Raji (cell line): ENCODE data around the gene CHTF18.

Experiments used
- POLR2A ChIP-seq: IDR thresholded peaks from 2 replicates; pipeline ENCODE4 v1.6.1; 2011; ENCODE audit warnings: low read depth, low read length, control low read depth; ENCODE audit not compliant: insufficient read depth

CHTF18 gene

DNA sequence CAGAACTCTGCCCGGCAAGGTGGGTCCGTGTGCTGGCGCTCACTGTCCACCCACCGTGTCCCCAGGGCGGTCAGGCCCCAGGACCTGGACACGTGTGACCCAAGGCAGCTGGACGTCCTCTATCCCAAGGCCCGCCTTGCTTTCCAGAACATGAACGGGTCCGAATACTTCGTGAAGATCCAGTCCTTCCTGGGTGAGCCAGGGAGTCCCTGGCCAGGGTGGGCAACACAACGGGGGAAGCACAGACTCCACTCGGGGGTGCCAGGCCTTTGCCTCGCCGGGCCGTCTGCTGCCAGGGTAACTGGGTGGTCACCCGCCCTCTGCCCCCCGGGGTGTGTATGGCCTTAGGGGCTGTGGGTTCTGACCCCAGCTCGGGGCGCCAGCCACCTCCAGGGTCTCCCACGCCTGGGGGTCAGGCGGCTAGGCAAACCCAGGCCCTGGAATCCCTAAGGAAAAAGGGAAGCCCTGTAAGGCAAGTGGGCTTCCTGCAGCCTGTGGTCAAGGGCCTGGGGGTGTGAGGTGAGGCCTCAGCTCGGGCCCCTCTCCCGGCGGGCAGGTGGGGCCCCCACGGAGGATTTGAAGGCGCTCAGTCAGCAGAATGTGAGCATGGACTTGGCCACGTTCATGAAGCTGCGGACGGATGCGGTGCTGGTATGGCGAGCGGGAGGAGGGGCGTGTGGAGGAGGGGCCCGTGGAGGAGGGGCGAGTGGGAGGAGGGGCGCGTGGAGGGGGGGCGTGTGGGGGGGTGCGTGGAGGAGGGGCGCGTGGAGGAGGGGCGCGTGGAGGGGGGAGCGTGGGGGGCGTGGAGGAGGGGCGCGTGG lies 21.4 kb upstream of the CHTF18 start:
- no peak for TF ChIP-seq POLR2A

DNA sequence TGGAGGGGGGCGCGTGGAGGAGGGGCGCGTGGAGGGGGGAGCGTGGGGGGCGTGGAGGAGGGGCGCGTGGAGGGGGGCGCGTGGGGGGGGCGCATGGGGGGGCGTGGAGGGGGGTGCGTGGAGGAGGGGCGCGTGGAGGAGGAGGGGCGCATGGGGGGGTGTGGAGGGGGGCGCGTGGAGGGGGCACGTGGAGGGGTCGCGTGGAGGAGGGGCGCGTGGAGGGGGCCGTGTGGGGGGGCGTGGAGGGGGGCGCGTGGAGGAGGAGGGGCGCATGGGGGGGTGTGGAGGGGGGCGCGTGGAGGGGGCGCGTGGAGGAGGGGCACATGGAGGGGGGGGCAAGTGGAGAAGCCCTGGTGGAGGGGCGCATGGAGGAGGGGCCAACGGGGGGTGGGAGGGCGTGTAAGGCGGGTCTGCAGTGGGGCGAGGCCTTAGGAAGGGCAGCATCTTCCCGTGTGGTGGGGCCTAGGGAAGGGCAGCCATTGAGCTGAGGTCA lies 20.6 kb upstream of the CHTF18 start:
- no peak for TF ChIP-seq POLR2A

DNA sequence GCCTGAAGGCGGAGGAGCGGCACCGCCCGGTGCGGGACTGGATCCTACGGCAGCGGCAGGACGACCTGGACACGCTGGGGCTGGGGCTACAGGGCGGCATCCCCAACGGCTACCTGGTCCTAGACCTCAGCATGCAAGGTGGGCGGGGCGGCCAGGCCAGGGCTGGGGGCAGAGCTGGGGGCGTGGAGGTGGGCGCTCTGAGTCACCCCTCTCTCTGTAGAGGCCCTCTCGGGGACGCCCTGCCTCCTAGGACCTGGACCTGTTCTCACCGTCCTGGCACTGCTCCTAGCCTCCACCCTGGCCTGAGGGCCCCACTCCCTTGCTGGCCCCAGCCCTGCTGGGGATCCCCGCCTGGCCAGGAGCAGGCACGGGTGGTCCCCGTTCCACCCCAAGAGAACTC lies 20.0 kb upstream of the CHTF18 start:
- TF ChIP-seq POLR2A, result no peak

DNA sequence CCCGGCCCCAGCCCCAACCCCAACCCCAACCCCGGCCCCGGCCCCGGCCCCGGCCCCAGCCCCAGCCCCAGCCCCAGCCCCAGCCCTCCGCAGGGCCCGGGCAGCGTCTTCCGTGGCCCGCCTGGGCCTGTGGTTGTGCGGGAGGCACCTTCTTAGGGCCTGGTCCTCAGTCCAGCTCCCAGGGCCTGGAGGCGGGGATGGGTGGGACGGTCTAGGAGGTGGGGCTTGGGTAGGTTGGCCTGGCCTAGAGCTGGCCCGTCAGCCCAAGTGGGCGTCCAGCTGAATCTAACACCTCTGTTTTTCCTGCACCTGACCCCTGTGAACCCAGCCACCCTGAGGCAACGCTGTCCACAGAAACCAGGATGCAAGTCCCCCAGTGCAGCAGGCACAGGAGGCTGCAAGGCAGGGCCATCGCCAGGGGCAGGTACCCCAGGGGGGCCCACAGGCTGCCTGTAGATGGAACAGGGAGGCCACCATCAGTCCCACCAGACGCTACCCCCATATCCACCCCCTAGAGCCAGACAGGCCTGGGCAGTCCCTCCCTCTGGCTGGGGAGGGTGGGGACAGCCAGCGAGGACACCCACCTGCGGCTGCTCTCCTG lies 19.1 kb upstream of the CHTF18 start:
- no peak for TF ChIP-seq POLR2A

DNA sequence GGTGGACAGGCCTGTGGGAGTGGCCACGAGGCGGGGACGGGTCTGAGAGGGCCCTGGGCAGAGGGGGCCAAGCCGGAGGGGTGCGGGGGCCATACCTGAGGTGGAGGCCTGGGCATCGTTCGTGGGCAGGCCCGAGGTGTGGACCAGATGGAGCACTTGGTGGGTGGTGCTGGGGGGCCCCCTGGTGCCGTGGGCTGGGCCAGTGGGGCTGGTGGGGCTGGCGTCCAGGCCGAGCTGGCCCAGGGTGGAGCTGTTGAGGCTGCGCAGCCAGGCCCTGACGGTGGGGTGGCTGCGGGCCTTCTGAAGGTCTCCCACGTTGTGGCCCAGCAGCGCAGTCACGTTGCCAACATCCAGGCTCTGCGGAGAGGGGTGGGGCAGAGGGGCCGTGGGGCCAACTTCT lies 18.5 kb upstream of the CHTF18 start:
- TF ChIP-seq POLR2A, result no peak

DNA sequence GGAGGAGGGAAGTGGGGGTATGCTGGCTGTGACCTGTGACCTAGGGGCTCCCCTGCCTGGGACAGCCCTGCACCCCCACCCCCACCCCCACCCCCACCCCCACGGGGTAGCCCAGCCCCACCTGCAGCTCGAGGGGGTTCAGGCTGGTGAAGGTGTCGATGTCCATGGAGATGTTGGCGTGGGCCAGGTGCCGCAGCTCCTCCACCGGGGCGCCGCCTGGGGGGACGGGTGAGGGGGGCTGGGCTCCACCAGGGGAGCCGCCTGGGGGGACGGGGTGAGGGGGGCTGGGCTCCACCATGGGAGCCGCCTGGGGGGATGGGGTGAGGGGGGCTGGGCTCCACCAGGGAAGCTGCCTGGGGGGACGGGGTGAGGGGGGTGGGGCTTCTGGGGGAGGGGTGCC lies 18.0 kb upstream of the CHTF18 start:
- no peak for TF ChIP-seq POLR2A

DNA sequence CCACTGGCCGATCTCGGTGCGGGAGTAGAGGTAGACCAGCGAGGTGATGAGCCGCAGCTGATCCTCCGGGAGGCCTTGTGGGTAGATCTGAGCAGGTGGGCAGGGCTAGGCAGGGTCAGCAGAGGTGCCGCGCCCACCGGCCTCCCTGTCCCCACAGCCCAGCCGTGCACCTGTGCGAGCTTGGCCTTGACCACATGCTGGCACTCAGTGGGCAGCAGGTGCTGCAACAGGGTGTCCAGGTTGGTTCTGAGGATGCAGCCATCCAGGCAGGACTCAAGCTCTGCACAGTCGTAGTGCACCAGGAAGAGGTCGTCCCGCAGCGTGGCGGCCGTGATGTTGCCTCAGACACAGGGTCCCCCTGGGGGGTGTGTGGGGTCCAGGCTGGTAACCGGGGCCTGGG lies 15.5 kb upstream of the CHTF18 start:
- no peak for TF ChIP-seq POLR2A

DNA sequence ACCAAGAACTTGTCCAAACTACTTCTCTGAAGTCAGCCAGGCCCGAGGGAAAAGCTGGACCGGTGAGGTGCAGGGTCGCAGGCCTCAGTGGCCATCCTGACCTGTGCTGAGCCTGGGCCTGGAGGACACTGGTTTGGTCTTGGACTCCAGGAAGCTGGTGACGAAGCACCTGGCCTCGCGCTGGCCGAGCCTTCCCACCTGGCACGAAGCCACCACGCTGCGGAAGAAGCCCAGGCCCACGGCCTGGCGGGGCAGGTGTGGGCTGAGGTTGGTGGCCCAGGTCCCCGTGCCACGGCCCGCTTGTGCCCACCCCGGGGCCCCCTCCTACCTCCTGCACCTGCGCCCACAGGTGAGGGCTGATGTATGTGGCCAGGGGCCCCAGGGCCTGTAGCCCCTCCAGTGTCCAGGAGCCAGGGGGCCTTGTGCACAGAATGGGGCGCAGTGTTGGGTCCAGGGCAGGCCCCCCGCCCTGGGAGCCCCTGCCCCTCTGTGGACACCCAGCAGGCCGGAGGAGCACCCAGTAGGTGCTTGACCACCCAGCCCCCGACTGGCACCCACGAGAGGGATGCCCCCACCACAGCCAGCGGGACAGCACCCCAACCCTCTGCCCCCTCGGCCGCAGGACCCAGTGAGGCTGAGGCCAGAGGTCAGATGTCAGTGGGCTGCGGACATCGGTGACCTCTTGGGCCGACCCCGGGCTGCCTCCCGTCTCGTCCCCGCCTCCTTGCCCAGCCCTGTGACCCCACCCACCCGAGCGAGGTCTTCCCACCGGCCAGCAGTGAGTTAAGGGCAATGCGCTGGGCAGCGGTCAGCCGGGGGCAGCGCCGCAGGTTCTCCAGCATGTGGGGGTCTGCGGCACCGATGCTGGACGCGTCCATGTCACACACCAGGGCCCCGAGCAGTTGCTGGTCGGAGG lies 14.1 kb upstream of the CHTF18 start:
- TF ChIP-seq POLR2A, result no peak

DNA sequence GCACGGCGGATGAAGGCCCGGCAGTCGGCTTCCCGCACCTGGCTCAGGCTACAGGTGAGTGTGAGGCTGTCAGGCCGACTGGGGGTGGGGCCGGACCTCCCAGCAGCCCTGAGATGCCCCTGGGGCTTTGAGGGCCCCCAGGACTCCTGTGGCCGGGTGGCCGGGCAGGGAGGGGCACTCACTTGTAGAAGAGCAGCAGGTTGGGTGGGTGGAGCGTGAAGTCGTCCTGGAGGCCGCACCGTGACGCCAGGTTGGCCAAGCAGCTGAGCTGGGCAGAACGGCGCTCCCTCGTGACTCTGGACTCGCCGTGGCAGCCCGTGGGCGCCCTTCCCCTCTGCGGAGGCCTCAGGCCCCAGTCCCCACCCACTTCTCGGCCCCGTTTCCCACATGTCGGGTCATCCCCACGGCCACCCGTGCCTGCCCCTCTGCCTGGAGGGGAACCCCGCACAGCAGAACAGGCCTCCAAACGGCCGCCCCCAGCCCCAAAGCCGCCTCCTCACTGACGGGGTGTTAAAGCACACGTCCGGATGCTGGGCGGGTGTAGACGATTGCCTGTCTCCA lies 13.1 kb upstream of the CHTF18 start:
- no peak for TF ChIP-seq POLR2A

DNA sequence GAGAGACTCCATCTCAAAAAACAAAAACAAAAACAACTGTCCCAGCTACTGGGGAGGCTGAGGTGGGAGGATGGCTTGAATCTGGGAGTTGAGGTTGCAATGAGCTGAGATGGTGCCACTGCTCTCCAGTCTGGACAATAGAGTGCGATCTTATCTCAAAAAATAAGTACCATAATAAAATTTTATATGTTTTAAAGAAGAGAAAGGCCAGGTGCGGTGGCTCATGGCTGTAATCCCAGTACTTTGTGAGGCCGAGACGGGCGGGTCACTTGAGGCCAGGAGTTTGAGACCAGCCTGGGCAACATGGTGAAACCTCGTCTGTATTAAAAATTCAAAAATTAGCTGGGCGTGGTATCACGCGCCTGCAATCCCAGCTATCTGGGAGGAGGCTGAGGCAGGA lies 11.6 kb upstream of the CHTF18 start:
- TF ChIP-seq POLR2A, result no peak

DNA sequence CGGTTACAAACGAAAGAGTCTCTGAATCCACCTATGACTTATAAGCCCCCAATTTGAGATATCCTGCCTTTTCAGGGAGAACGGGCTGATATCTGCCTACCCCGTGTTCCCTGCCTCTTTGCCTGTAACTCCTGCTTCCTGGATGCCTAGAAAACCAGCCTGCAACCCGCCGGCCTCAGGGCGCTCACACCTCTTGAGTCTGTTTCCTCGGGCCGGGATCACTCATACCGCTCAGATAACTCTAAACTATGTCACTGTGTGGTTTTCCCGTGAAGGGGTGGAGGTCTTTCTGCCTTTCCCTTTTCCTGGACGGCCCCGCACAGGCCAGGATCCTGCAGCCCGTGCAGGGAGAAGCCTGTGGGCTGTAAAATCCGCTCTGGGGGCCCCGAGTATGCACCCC lies 10.6 kb upstream of the CHTF18 start:
- no peak for TF ChIP-seq POLR2A

DNA sequence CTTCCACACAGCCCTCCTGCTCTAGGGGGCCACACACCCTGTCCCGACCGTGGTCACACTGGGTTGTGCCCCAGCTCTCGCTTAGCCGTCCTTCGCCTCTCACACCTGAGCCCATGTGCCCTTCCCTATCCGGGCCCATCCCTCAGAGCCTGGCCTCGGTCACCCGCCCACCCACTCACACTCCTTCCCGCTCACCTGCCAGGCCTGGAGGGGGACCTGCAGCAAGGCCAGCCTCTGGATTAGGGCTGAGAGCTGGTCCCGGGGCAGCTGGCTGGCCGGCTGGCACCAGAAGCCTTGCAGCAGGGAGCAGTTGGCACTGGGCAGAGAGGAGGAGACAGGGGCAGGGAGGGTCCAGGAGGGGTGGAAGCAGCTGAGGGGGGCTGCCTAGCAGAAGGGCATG lies 10.0 kb upstream of the CHTF18 start:
- no peak for TF ChIP-seq POLR2A

DNA sequence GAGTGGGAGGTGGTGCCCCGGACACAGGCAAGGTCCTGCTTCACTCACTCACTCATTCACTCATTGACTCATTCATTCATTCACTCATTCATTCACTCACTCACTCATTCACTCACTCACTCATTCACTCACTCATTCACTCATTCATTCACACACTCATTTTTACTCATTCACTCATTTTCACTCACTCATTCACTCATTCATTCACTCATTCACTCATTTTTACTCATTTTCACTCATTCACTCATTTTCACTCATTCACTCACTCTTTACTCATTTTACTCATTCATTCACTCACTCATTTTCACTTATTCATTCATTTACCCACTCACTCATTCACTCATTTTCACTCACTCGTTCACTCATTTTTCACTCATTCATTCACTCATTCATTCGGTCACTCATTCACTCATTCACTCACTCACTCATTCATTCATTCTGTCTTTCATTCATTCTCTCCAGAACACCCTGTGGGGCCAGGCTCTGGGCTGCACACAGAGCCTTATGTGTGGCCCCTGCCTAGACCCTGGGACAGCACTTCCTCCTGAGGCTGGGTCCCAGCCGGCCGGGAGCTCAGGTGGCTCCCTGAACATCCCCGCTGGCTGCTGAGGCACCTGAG lies 9.4 kb upstream of the CHTF18 start:
- TF ChIP-seq POLR2A, result no peak

DNA sequence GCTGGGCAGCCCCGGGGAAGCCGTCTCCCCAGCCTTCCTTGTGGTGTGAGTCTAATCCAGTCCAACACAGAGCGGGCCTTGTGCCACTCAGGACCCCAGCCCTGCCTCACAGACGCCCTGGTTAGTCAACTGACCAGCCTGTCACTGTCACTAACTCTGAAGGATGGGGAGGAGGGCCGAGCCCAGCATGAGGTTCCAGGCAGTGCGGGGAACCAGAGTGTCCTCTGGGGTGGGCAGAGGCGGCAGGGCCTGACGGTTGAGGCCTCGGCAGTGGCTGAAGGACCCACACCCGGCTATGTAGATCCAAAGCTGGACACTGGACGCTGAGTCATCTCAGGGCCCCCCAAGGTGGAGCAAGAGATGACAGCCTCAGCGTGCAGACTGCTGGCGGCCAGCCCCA lies 8.9 kb upstream of the CHTF18 start:
- TF ChIP-seq POLR2A, result no peak

DNA sequence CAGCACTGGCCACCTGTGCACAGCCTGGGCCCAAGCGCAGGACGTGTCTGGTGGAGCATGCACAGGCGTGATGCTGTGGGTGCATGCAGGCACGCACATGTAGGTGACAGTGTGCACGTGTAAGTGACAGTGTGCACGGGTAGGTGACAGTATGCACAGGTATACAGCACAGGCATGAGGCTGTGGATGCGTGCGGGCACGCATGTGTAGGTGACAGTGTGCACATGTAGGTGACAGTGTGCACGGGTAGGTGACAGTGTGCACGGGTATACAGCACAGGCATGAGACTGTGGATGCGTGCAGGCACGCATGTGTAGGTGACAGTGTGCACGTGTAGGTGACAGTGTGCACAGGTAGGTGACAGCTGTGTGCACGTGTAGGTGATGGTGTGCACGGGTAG lies 8.1 kb upstream of the CHTF18 start:
- TF ChIP-seq POLR2A, result no peak

DNA sequence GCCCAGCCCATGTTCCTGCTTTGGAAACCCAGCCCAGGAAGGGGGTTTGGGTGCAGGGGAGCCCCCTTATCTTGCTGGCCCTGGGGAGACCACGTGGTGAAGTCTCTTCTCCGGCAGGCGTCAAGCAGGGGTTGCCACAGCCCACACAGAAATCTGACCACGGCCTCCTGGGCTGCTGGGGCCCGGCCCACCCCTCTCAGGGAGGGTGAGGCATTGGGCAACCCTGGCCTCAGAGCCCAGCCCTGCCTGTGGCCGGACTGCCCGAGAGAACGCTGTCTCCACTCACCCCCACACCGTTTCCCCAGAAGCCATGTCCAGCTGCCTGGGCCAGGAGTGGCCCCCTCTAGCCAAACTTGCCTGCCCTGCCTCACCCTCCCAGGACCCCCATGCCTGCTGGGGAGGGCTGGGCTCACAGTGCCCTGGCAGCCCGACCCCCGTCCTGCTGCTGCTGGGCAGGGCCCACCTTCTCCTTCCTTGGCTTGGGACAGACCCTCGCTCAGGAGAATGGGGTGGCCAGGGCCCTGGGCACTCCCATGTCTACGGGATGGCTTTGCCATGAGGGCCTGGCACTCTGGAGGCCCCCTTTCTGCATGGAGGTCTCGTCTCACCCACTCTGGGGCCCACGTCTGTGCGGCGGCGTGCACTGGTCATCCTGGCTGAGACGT lies 6.9 kb upstream of the CHTF18 start:
- no peak for TF ChIP-seq POLR2A
